Adrenal gland (tissue), 5 donors: ENCODE measurements around the gene PDPR.
"Not testable (repeated sequence)": the region's sequence is repeated elsewhere in the genome, so short reads cannot be mapped to it uniquely, and the experiment has no call there.

Experiments
- POLR2A ChIP-seq, 2 donors: fragments of 450-650 bp; IDR thresholded peaks; one replicate each; pipeline ENCODE4 v1.6.1; 2017; ENCODE audit warnings: antibody characterized with exemption in 2 of 2, mild to moderate bottlenecking in 2 of 2, moderate library complexity in 1 of 2
- TF ChIP-seq, protein P1 (sequence below), 6 experiments: fragments of 450-650 bp in 4 of 6; fragments of 200-600 bp in 2 of 6; sonication (generic) in 1 of 6; IDR thresholded peaks; 1 replicate in 5 of 6; 2 replicates in 1 of 6; pipeline versions ENCODE4 v1.5.1 to v1.8.0; 2016 to 2021; ENCODE audit warnings: antibody characterized with exemption in 6 of 6, mild to moderate bottlenecking in 2 of 6, moderate library complexity in 1 of 6
- donor health status: DM: no; HTN: no; CAD: no.

DNA sequence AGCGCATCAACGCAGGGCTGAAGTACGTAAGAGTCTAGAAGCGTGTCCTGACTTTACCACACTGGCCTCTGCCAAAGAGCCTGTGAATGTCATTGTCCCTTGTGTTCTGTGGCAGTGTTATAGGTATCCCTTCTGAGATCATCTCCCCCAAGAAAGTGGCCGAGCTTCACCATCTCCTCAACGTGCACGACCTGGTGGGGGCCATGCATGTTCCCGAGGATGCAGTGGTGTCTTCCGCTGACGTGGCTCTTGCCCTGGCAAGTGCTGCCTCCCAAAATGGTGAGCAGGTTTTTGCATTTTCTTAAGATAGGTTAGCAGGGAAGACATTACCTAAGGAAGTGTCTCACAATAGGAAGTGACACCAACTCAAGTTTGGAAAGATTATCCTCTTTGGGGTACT lies 14.7 kb downstream of the PDPR start:
- TF ChIP-seq, protein P1, sequence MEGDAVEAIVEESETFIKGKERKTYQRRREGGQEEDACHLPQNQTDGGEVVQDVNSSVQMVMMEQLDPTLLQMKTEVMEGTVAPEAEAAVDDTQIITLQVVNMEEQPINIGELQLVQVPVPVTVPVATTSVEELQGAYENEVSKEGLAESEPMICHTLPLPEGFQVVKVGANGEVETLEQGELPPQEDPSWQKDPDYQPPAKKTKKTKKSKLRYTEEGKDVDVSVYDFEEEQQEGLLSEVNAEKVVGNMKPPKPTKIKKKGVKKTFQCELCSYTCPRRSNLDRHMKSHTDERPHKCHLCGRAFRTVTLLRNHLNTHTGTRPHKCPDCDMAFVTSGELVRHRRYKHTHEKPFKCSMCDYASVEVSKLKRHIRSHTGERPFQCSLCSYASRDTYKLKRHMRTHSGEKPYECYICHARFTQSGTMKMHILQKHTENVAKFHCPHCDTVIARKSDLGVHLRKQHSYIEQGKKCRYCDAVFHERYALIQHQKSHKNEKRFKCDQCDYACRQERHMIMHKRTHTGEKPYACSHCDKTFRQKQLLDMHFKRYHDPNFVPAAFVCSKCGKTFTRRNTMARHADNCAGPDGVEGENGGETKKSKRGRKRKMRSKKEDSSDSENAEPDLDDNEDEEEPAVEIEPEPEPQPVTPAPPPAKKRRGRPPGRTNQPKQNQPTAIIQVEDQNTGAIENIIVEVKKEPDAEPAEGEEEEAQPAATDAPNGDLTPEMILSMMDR (IDR thresholded peaks at IDR 0.05) = not testable (repeated sequence)
- TF ChIP-seq POLR2A (IDR thresholded peaks at IDR 0.05) = not testable (repeated sequence)
